LHCN-M2 (cell line): ENCODE results near the gene MS4A6A. TPM values are rescaled to one million over a fixed set of nuclear protein-coding genes. Genes with fewer than 3 reads are reported as not detected.
"Not testable (repeated sequence)": the region's sequence is repeated elsewhere in the genome, so short reads cannot be mapped to it uniquely, and the experiment has no call there.

Experiments
- DNase-seq: peaks from one replicate; pipeline ENCODE4 v3.0.0-alpha.2; 2012; ENCODE audit warnings: low read depth
- polyA plus RNA-seq: library from polyadenylated mRNA; unstranded; fragments of >200 nt; gene quantifications from one replicate; pipeline ENCODE4 v1.2.1, GENCODE V29; 2012; ENCODE audit warnings: missing spikeins
- total RNA-seq: library from RNA; depleted of rRNA; stranded (reverse); fragments of >200 nt; gene quantifications from 2 replicates; pipeline ENCODE4 v1.2.3, GENCODE V29; 2014; rRNA removed

Gene MS4A6A
- not detected in 2 replicates for total RNA-seq
- not detected for polyA plus RNA-seq

- DNase-seq: no peak
Observed at GRCh38 chr11:60182541-60183330, at the start of gene MS4A6A. Gene MS4A6A, minus strand, starts transcription at chr11:60183083. Its CDS starts 1,356 bp downstream, at chr11:60181727.

GRCh38 chr11:60230681-60231080 is 47.8 kb upstream of the MS4A6A start:
- no peak for DNase-seq

GRCh38 chr11:60222141-60222540 is 39.3 kb upstream of the MS4A6A start:
- DNase-seq: no peak

GRCh38 chr11:60221692-60222091 is 38.8 kb upstream of the MS4A6A start:
- DNase-seq: no peak

GRCh38 chr11:60221181-60221580 is 38.3 kb upstream of the MS4A6A start:
- DNase-seq: no peak

GRCh38 chr11:60214386-60214785 is 31.5 kb upstream of the MS4A6A start:
- no peak for DNase-seq

GRCh38 chr11:60211206-60211605 is 28.3 kb upstream of the MS4A6A start:
- no peak for DNase-seq

GRCh38 chr11:60209977-60210376 is 27.1 kb upstream of the MS4A6A start:
- no peak for DNase-seq

- no peak for DNase-seq
Observed at GRCh38 chr11:60208951-60209350, 26.1 kb upstream of the MS4A6A start.

DNA sequence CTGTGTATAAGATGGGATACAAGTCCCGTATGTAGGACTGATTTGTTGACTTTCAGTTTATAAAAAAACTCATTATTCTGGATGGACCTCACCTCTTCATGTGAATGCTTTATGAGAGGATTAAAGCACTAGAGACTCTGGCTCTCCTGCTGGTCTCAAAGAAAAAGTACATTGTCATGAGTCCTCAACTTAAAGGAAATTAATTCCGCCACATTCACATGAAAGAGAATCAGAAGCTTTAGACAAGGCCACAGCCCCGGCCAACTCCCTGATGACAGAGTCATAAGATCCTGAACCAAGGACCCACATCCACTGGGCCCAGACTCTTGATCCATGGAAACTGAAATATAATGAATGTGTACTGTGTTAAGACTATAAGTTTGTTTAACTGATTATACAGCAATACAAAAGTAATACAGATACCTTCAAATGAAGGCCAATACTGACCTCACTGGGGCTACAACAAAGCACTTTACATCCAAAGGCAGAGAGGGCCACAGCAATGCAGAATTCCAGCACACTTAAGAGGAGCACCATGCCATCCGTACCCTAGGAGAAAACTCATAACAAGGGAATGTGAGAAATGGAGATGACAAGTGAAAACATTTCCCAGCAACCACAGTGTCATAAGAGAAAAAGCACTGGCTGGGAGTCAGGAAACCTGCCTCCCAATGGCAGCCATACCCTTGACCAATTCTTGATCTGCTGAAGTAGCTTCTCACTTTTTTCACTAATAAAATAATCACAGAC is 25.4 kb upstream of the MS4A6A start:
- DNase-seq: no peak

- DNase-seq: no peak
Observed at GRCh38 chr11:60206616-60207015, 23.7 kb upstream of the MS4A6A start.

GRCh38 chr11:60204922-60205321 is 22.0 kb upstream of the MS4A6A start:
- no peak for DNase-seq

DNA sequence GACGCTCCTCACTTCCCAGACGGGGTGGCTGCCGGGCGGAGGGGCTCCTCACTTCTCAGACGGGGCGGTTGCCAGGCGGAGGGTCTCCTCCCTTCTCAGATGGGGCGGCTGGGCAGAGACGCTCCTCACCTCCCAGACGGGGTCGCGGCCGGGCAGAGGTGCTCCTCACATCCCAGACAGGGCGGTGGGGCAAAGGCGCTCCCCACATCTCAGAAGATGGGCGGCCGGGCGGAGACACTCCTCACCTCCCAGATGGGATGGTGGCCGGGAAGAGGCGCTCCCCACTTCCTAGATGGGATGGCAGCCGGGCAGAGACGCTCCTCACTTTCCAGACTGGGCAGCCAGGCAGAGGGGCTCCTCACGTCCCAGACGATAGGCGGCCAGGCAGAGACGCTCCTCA is 18.5 kb upstream of the MS4A6A start:
- DNase-seq: not testable (repeated sequence)

GRCh38 chr11:60197442-60197841 is 14.6 kb upstream of the MS4A6A start:
- no peak for DNase-seq

DNA sequence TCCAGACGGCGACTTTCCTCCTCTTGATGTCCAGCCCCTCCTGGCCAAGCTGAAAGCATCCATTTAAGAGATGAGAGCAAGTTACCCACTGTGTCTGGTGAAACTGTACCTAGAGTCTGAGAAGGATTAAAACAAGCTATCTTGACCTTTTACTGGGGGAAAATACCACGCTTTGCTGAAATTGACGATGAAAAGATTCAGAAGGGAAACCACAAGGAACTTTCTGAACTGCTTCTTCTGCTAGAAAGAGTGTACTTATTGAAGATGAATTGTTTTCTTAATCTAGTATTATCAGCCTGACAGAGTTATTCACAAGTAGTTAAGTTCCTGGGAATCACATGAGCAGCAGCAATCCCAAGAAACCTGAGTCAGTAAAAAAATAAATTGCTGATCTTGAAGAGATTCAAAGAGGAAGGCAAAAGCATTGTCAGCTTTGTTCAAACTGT is 13.1 kb upstream of the MS4A6A start:
- DNase-seq: no peak

DNA sequence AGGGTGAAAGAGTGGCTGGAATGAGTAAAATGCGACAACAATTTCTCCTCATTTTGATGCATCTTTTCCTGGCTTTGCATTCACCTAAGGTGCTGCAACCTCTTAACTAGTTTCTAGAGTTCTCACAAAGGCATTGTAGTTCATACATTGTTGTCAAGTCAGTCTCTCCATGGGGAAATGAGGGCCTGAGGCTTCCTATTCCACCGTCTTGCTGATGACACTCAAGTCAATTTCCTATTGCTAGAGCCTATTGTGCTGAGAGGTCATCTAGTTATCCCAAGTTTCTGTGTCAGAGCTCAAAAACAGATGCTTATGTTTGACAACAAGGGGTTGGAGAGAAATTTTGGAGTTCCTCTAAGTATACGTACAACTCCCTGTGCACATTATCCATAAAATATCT is 11.6 kb upstream of the MS4A6A start:
- DNase-seq: no peak

DNA sequence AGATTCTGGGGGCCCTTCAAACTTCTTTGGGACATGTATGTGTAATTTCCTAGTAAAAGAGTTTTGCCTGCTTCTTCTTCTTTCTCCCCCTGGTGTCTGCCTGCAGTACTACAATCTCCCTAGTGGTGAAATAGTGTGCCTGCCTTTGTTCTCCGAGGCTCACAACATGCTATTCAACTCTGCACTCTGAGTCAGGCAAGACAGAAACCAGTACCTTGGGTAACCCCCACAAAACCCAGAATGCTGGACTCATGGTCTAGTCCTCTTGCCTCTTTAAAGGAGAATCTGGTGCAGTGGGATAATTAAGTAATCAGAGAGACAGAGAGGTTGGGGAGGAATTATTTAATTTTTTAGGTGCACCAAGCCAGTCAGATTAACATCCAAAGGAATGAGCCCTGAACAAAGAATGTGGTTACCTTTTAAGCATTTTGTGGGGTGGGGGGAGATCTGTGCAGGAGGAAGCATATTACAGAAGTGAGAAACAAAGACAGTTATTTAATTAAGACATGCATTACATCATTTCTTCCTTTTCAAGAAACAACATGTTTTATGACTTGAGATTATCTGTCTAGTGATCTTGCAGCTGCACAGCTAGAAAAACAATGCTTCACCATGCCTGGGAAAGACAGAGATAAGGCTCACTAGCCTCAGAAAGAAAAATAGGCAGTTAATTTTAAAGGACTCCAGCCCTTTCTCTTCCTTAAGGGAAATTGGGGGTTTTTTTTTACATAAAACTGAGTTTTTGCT is 11.0 kb upstream of the MS4A6A start:
- DNase-seq: peak; percentile 46

DNA sequence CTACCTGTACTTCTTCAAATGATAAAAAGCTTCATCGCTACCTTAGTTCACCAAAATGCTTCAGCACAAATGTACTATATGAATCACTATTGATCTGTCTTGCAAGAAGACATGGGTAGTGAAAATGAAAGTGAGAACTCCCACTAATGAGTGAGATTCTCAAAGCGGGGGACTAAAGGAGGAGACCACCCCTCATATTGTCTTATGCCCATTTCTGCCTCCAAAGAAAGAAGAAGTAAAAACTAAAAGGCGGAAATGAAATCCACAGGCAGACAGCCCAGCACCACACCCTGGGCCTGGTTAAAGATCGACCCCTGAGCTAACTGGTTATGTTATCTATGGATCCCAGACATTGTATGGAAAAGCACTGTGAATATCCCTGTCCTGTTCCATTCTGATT is 9.7 kb upstream of the MS4A6A start:
- DNase-seq: not testable (repeated sequence)

DNA sequence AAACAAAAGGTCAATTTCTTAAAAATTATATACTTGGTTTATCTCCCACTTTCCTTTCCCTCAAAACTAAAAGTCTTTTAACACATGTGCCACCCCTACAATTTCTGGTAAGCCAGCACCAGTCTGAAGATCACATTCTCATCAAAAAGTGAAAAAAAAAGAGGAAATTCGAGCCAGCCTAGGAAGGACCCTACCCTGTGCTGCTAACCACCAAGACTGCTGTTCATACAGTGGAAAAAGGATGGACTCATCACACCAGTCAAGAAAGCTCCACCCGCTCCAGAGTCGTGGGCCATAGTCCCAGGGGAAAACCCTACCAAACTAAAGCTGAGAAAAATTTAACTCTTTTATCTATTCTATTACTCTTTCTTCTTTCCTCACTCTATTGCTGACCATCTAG is 5.6 kb upstream of the MS4A6A start:
- not testable (repeated sequence) for DNase-seq

DNA sequence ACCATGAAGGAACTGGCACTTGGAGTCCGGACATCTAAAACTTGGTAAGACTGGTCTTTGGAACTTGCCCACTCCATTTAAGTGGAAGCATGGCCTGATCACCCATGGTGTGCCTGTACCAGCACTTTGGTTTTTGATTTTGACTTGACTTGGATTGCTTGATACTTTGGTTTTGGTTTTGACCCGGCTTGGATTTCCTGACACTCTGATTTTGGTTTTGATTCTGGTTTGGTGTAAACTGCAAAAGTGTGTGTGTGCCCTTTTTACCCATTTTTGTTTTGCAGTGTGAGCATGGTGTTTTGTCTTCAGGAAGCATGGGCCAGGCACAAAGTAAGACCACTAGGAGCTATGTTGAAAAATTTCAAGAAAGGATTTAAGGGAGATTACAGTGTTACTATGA is 3.2 kb upstream of the MS4A6A start:
- not testable (repeated sequence) for DNase-seq

- DNase-seq: not testable (repeated sequence)
Observed at GRCh38 chr11:60185512-60185827, 2.6 kb upstream of the MS4A6A start.

GRCh38 chr11:60184824-60185511 is 2.1 kb upstream of the MS4A6A start:
- DNase-seq: no peak
